H9 (cell line): ENCODE results near the gene IL2. TPM values are rescaled to one million over a fixed set of nuclear protein-coding genes. Genes with fewer than 3 reads are reported as not detected.

Experiments used
- DNase-seq: peaks from one replicate; pipeline ENCODE4 v3.0.0-alpha.2; 2017
- H2AFZ ChIP-seq: one replicate; pipeline ENCODE4 v1.6.1; 2013; ENCODE audit warnings: mild to moderate bottlenecking, low read length, control low read depth, moderate library complexity
- H2AK5ac ChIP-seq: 2 replicates; pipeline ENCODE4 v1.6.1; 2013; ENCODE audit warnings: low read length, control low read depth, mixed read lengths; ENCODE audit not compliant: insufficient read length
- H2BK120ac ChIP-seq: one replicate; pipeline ENCODE4 v1.6.1; 2013; ENCODE audit warnings: low read depth, mild to moderate bottlenecking, low read length, control low read depth, inconsistent platforms; ENCODE audit not compliant: poor library complexity, severe bottlenecking
- H2BK12ac ChIP-seq: 2 replicates; pipeline ENCODE4 v1.6.1; 2013; ENCODE audit warnings: low read length, control low read depth, mixed read lengths, low read depth; ENCODE audit not compliant: insufficient read length
- H2BK15ac ChIP-seq: 2 replicates; pipeline ENCODE4 v1.6.1; 2013; ENCODE audit warnings: low read depth, low read length, control low read depth
- H2BK20ac ChIP-seq: one replicate; pipeline ENCODE4 v1.6.1; 2013; ENCODE audit warnings: low read depth, mild to moderate bottlenecking, low read length, control low read depth, inconsistent platforms; ENCODE audit not compliant: poor library complexity, severe bottlenecking
- H2BK5ac ChIP-seq: 2 replicates; pipeline ENCODE4 v1.6.1; 2013; ENCODE audit warnings: low read length, control low read depth, mixed read lengths; ENCODE audit not compliant: insufficient read length
- H3K14ac ChIP-seq: 2 replicates; pipeline ENCODE4 v1.6.1; 2013; ENCODE audit warnings: low read length, control low read depth; ENCODE audit not compliant: insufficient read depth
- H3K18ac ChIP-seq: 2 replicates; pipeline ENCODE4 v1.6.1; 2013; ENCODE audit warnings: low read depth, mild to moderate bottlenecking, mixed read lengths, low read length, control low read depth; ENCODE audit not compliant: insufficient read length
- H3K23ac ChIP-seq: 2 replicates; pipeline ENCODE4 v1.6.1; 2013; ENCODE audit warnings: low read length, control low read depth, mixed read lengths, low read depth; ENCODE audit not compliant: insufficient read length
- H3K23me2 ChIP-seq: 2 replicates; pipeline ENCODE4 v1.6.1; 2013; ENCODE audit warnings: low read depth, mild to moderate bottlenecking, mixed read lengths, low read length, control low read depth; ENCODE audit not compliant: insufficient read length, poor library complexity, severe bottlenecking
- H3K27ac ChIP-seq: 2 replicates; pipeline ENCODE4 v1.5.1; 2013; ENCODE audit warnings: low read length, control low read depth, mixed read lengths, low read depth; ENCODE audit not compliant: insufficient read length
- H3K27me3 ChIP-seq: 2 replicates; pipeline ENCODE4 v1.6.1; 2013; ENCODE audit warnings: low read length, control low read depth, inconsistent platforms; ENCODE audit not compliant: insufficient read depth
- H3K4ac ChIP-seq: 2 replicates; pipeline ENCODE4 v1.6.1; 2013; ENCODE audit warnings: low read depth, mild to moderate bottlenecking, control low read depth, inconsistent platforms, low read length, moderate library complexity
- H3K4me1 ChIP-seq: 2 replicates; pipeline ENCODE4 v1.6.1; 2013; ENCODE audit warnings: low read length, control low read depth, inconsistent platforms; ENCODE audit not compliant: insufficient read depth
- H3K4me2 ChIP-seq: 2 replicates; pipeline ENCODE4 v1.6.1; 2013; ENCODE audit warnings: low read length, control low read depth, mixed read lengths; ENCODE audit not compliant: insufficient read length, insufficient read depth
- H3K56ac ChIP-seq: 2 replicates; pipeline ENCODE4 v1.6.1; 2013; ENCODE audit warnings: low read depth, mild to moderate bottlenecking, mixed read lengths, low read length, control low read depth; ENCODE audit not compliant: insufficient read length
- H3K79me1 ChIP-seq: 2 replicates; pipeline ENCODE4 v1.6.1; 2013; ENCODE audit warnings: low read depth, mild to moderate bottlenecking, moderate library complexity, low read length, control low read depth, inconsistent platforms; ENCODE audit not compliant: insufficient read depth, poor library complexity, severe bottlenecking
- H3K79me2 ChIP-seq: 2 replicates; pipeline ENCODE4 v1.6.1; 2013; ENCODE audit warnings: low read length, control low read depth, inconsistent platforms; ENCODE audit not compliant: insufficient read depth
- H3K9ac ChIP-seq: 2 replicates; pipeline ENCODE4 v1.6.1; 2013; ENCODE audit warnings: low read length, control low read depth, mixed read lengths; ENCODE audit not compliant: insufficient read length; ENCODE audit errors: extremely low read depth
- H3K9me3 ChIP-seq: one replicate; pipeline ENCODE4 v1.6.1; 2013; ENCODE audit warnings: low read depth, low read length, inconsistent platforms; ENCODE audit not compliant: control insufficient read depth
- H3T11ph ChIP-seq: one replicate; pipeline ENCODE4 v1.6.1; 2013; ENCODE audit warnings: mild to moderate bottlenecking, low read length, control low read depth, inconsistent platforms
- H4K20me1 ChIP-seq: one replicate; pipeline ENCODE4 v1.6.1; 2013; ENCODE audit not compliant: control insufficient read depth, insufficient read length, insufficient read depth
- H4K5ac ChIP-seq: 2 replicates; pipeline ENCODE4 v1.6.1; 2013; ENCODE audit warnings: low read depth, mild to moderate bottlenecking, mixed read lengths, low read length, control low read depth; ENCODE audit not compliant: insufficient read length
- H4K8ac ChIP-seq: replicated peaks from 2 replicates; pipeline ENCODE4 v1.6.1; 2013; ENCODE audit warnings: low read length, control low read depth, mixed read lengths, low read depth; ENCODE audit not compliant: insufficient read length
- H4K91ac ChIP-seq: 2 replicates; pipeline ENCODE4 v1.6.1; 2013; ENCODE audit warnings: low read depth, mild to moderate bottlenecking, moderate library complexity, mixed read lengths, low read length, control low read depth; ENCODE audit not compliant: insufficient read length
- H3K27ac Mint-ChIP-seq, 3 experiments: 2 replicates in 2 of 3; 3 replicates in 1 of 3; pipeline ENCODE4 v1.8.0; 2020 to 2021; ENCODE audit warnings: mixed read lengths in 3 of 3, mild to moderate bottlenecking in 1 of 3, moderate library complexity in 1 of 3
- H3K27me3 Mint-ChIP-seq: 2 replicates; pipeline ENCODE4 v1.8.0; 2021; ENCODE audit warnings: low read depth, mild to moderate bottlenecking, moderate library complexity, mixed read lengths
- H3K36me3 Mint-ChIP-seq, 3 experiments: 2 replicates in 2 of 3; 3 replicates in 1 of 3; pipeline ENCODE4 v1.8.0; 2020 to 2021; ENCODE audit warnings: low read depth in 3 of 3, mixed read lengths in 3 of 3; ENCODE audit not compliant: insufficient read depth in 1 of 3
- H3K4me1 Mint-ChIP-seq, 2 experiments: 2 replicates each; pipeline ENCODE4 v1.8.0; 2020; ENCODE audit warnings: mixed read lengths in 2 of 2
- H3K4me3 Mint-ChIP-seq, 2 experiments: 2 replicates in 1 of 2; 3 replicates in 1 of 2; pipeline ENCODE4 v1.8.0; 2020 to 2021; ENCODE audit warnings: mild to moderate bottlenecking in 2 of 2, mixed read lengths in 2 of 2, moderate library complexity in 1 of 2
- H3K9me3 Mint-ChIP-seq, 2 experiments: 2 replicates in 1 of 2; 3 replicates in 1 of 2; pipeline ENCODE4 v1.8.0; 2020; ENCODE audit warnings: mild to moderate bottlenecking in 2 of 2, mixed read lengths in 2 of 2, moderate library complexity in 1 of 2
- CTCF ChIP-seq: fragments of 200-600 bp; sonication (generic); conservative IDR thresholded peaks from 3 replicates; pipeline ENCODE4 v1.8.0; 2021; ENCODE audit warnings: antibody characterized with exemption, mild to moderate bottlenecking
- whole genome bisulfite sequencing: extraction: QIAGEN DNeasy Blood & Tissue Kit; methylation state at CpG from one replicate; pipeline ENCODE4 v1.1.7; 2013; ENCODE audit warnings: missing lambda C conversion rate, low lambda C conversion rate, mixed read lengths; ENCODE audit not compliant: insufficient read length; ENCODE audit errors: extremely low coverage; 5-methylcytosine and 5-hydroxymethylcytosine counted together
- total RNA-seq: library from RNA; stranded (reverse); gene quantifications from 2 replicates; pipeline ENCODE4 v1.2.1, GENCODE V29; 2021

Gene IL2
- total RNA-seq, 1 experiment from 2014 or later = not detected

GRCh38 chr4:122483481-122483880 is 27.0 kb upstream of the IL2 start:
- H2BK120ac ChIP-seq = no peak overlapping the region
- H3K27ac ChIP-seq = no peak overlapping the region
- H4K5ac ChIP-seq = no peak overlapping the region
- Mint-ChIP-seq H3K36me3 (peaks cover 0 to 3% (median 0%) of the 10 kb centered on the region in 3 experiments; a peak in 1 of 7 replicates), H3K27ac (no peak overlapping the region), H3K4me1 (no peaks in the 10 kb centered on the region), H3K4me3 (no peak overlapping the region), H3K27me3 (no peaks in the 10 kb centered on the region), H3K9me3 (peaks cover 3 to 17% of the 10 kb centered on the region in 2 experiments; a peak in 4 of 5 replicates)
- H3K9ac ChIP-seq = no peak overlapping the region
- no peak overlapping the region for H3K23ac ChIP-seq
- no peak overlapping the region for H3K56ac ChIP-seq
- H4K8ac ChIP-seq = no peak overlapping the region
- DNase-seq = no peak
- no peak overlapping the region for H2BK12ac ChIP-seq
- H3K18ac ChIP-seq = no peak overlapping the region
- no peak overlapping the region for H2AK5ac ChIP-seq
- no peak overlapping the region for H2BK15ac ChIP-seq
- H3K4me1 ChIP-seq = no peaks in the 10 kb centered on the region
- no peak overlapping the region for H2BK20ac ChIP-seq
- no peaks in the 10 kb centered on the region for H4K20me1 ChIP-seq
- no peaks in the 10 kb centered on the region for H3K27me3 ChIP-seq
- H3K9me3 ChIP-seq = no peaks in the 10 kb centered on the region
- no peak overlapping the region for H3K14ac ChIP-seq
- no peak overlapping the region for H3T11ph ChIP-seq
- H3K79me2 ChIP-seq = no peaks in the 10 kb centered on the region
- H3K4ac ChIP-seq = no peak overlapping the region
- H4K91ac ChIP-seq = no peak overlapping the region
- no peaks in the 10 kb centered on the region for H3K23me2 ChIP-seq
- H3K79me1 ChIP-seq = no peaks in the 10 kb centered on the region
- no peak overlapping the region for H2AFZ ChIP-seq
- no CpG with 5 or more reads among the region's 4 CpGs for WGBS
- H2BK5ac ChIP-seq = no peak overlapping the region
- no peak for TF ChIP-seq CTCF
- no peak overlapping the region for H3K4me2 ChIP-seq
